Astrocyte (in vitro differentiated cells and primary cell): Measurements from ENCODE around the gene RALGPS1.

ENCODE experiments used
- EZH2 ChIP-seq: IDR thresholded peaks from 2 replicates; pipeline ENCODE4 v1.6.1; 2012; ENCODE audit warnings: mild to moderate bottlenecking, low read length, inconsistent platforms; ENCODE audit not compliant: insufficient read depth
- TF ChIP-seq, protein P1 (sequence below): IDR thresholded peaks from 2 replicates; pipeline ENCODE4 v1.5.1; 2011; ENCODE audit warnings: low read depth, mild to moderate bottlenecking, inconsistent platforms, low read length, moderate library complexity; ENCODE audit not compliant: insufficient read depth

DNA sequence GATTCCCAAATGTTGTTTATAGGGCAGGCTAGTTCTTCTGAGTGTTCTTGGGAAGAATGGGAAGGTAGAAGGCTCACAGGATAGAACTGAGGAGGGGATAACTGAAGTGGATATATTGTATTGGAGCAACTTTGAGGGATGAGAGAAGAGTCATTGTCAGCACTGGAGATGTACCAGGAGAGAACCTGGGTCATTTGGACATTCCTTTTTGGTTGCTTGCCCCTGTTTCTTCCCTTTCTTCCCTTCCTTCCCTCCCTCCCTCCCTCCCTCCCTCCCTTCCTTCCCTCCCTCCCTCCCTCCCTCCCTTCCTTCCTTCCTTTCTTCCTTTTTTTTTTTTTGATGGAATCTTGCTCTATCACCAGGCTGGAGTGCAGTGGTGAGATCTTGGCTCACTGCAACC lies 45.3 kb downstream of the RALGPS1 start:
- no peak for TF ChIP-seq EZH2
- TF ChIP-seq, protein P1, sequence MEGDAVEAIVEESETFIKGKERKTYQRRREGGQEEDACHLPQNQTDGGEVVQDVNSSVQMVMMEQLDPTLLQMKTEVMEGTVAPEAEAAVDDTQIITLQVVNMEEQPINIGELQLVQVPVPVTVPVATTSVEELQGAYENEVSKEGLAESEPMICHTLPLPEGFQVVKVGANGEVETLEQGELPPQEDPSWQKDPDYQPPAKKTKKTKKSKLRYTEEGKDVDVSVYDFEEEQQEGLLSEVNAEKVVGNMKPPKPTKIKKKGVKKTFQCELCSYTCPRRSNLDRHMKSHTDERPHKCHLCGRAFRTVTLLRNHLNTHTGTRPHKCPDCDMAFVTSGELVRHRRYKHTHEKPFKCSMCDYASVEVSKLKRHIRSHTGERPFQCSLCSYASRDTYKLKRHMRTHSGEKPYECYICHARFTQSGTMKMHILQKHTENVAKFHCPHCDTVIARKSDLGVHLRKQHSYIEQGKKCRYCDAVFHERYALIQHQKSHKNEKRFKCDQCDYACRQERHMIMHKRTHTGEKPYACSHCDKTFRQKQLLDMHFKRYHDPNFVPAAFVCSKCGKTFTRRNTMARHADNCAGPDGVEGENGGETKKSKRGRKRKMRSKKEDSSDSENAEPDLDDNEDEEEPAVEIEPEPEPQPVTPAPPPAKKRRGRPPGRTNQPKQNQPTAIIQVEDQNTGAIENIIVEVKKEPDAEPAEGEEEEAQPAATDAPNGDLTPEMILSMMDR: no peak
